HCT116 (cell line): ENCODE results near the gene EI24.

Experiments
- CBX3 ChIP-seq: IDR thresholded peaks from 2 replicates; pipeline ENCODE4 v1.6.1; 2012; ENCODE audit warnings: low read depth
- CEBPB ChIP-seq: IDR thresholded peaks from 2 replicates; pipeline ENCODE4 v1.6.1; 2012; ENCODE audit warnings: low read depth
- CTCF ChIP-seq, 3 experiments: fragments of 200-600 bp in 1 of 3; sonication (generic) in 1 of 3; IDR thresholded peaks in 2 of 3; conservative IDR thresholded peaks in 1 of 3; 2 replicates each; pipeline ENCODE4 v1.5.1; 2012 to 2017; ENCODE audit warnings: low read depth in 2 of 3, low read length in 2 of 3, antibody characterized with exemption in 1 of 3, borderline replicate concordance in 1 of 3, control low read depth in 1 of 3, mild to moderate bottlenecking in 1 of 3, mixed read lengths in 1 of 3, mixed run types in 1 of 3, moderate library complexity in 1 of 3; ENCODE audit not compliant: insufficient read depth in 1 of 3
- ELF1 ChIP-seq: IDR thresholded peaks from 2 replicates; pipeline ENCODE4 v1.6.1; 2012; ENCODE audit warnings: low read depth, borderline replicate concordance
- EZH2 ChIP-seq: fragments of 200-600 bp; sonication (generic); IDR thresholded peaks from 2 replicates; pipeline ENCODE4 v1.6.1; 2017; ENCODE audit warnings: antibody characterized with exemption, mixed run types
- MAX ChIP-seq: IDR thresholded peaks from 2 replicates; pipeline ENCODE4 v1.6.1; 2012
- POLR2AphosphoS5 ChIP-seq: IDR thresholded peaks from 2 replicates; pipeline ENCODE4 v1.6.1; 2011; ENCODE audit warnings: mild to moderate bottlenecking, low read depth, low read length, moderate library complexity
- RAD21 ChIP-seq: IDR thresholded peaks from 2 replicates; pipeline ENCODE4 v1.6.1; 2012; ENCODE audit warnings: low read depth, mild to moderate bottlenecking
- REST ChIP-seq: IDR thresholded peaks from 2 replicates; pipeline ENCODE4 v1.6.1; 2012; ENCODE audit warnings: low read depth
- SP1 ChIP-seq: IDR thresholded peaks from 2 replicates; pipeline ENCODE4 v1.6.1; 2012; ENCODE audit warnings: low read depth
- SRF ChIP-seq: IDR thresholded peaks from 2 replicates; pipeline ENCODE4 v1.6.1; 2012; ENCODE audit warnings: low read depth
- ZBTB33 ChIP-seq: IDR thresholded peaks from 2 replicates; pipeline ENCODE4 v1.6.1; 2011; ENCODE audit warnings: mild to moderate bottlenecking, low read length, moderate library complexity; ENCODE audit not compliant: insufficient replicate concordance; ENCODE audit errors: extremely low read depth
- ZFX ChIP-seq: fragments of 450-650 bp; IDR thresholded peaks from 2 replicates; pipeline ENCODE4 v1.6.1; 2017
- ZNF274 ChIP-seq: fragments of 200-500 bp; sonication (Bioruptor generic); IDR thresholded peaks from 2 replicates; pipeline ENCODE4 v1.6.1; 2014; ENCODE audit warnings: mild to moderate bottlenecking, low read depth, low read length, inconsistent platforms

GRCh38 chr11:125588505-125588904, 19.2 kb downstream of the EI24 start:
- TF ChIP-seq POLR2AphosphoS5 (no peak), REST (no peak), CTCF (IDR thresholded peaks at IDR 0.05 in 2 of 3, conservative IDR thresholded peaks at IDR 0.05 in 1 of 3; ENCODE audit: borderline replicate concordance in 1 of 3, insufficient read depth in 1 of 3, low read depth in 2 of 3, low read length in 2 of 3) (no peak), MAX (no peak), ZBTB33 (no peak), CBX3 (0 out of 2 replicates have a peak, but pooled peaks have one; percentile 16), CEBPB (no peak), ZNF274 (no peak), EZH2 (no peak), RAD21 (no peak), SP1 (0 out of 2 replicates have a peak, but pooled peaks have one; percentile 24), ZFX (no peak), ELF1 (no peak), SRF (no peak)
